ENCODE data around the gene NFYC.

GRCh38 chr1:40690771-40691537, 550 bp upstream of the NFYC start:
- TF ChIP-seq, protein P1, sequence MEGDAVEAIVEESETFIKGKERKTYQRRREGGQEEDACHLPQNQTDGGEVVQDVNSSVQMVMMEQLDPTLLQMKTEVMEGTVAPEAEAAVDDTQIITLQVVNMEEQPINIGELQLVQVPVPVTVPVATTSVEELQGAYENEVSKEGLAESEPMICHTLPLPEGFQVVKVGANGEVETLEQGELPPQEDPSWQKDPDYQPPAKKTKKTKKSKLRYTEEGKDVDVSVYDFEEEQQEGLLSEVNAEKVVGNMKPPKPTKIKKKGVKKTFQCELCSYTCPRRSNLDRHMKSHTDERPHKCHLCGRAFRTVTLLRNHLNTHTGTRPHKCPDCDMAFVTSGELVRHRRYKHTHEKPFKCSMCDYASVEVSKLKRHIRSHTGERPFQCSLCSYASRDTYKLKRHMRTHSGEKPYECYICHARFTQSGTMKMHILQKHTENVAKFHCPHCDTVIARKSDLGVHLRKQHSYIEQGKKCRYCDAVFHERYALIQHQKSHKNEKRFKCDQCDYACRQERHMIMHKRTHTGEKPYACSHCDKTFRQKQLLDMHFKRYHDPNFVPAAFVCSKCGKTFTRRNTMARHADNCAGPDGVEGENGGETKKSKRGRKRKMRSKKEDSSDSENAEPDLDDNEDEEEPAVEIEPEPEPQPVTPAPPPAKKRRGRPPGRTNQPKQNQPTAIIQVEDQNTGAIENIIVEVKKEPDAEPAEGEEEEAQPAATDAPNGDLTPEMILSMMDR (IDR thresholded peaks at IDR 0.05 in 2 of 3, conservative IDR thresholded peaks at IDR 0.05 in 1 of 3; ENCODE audit: borderline replicate concordance in 1 of 3, insufficient read depth in 1 of 3, low read depth in 2 of 3, low read length in 2 of 3), result no peak
- TF ChIP-seq EZH2 (IDR thresholded peaks at IDR 0.05) (no peak), REST (IDR thresholded peaks at IDR 0.05; ENCODE audit: low read depth) (no peak), TCF7L2 (IDR thresholded peaks at IDR 0.05; ENCODE audit: borderline replicate concordance, extremely low read depth, insufficient read depth, insufficient read length) (no peak)
